NCI-H2029 (cell line): ENCODE results near the gene ZMYM5.
"Not testable (repeated sequence)": the region's sequence is repeated elsewhere in the genome, so short reads cannot be mapped to it uniquely, and the experiment has no call there.

ENCODE experiments used
- DNase-seq: peaks from one replicate; lab custom pipeline; 2025; lab: John Stamatoyannopoulos, UW

ZMYM5 gene

DNA sequence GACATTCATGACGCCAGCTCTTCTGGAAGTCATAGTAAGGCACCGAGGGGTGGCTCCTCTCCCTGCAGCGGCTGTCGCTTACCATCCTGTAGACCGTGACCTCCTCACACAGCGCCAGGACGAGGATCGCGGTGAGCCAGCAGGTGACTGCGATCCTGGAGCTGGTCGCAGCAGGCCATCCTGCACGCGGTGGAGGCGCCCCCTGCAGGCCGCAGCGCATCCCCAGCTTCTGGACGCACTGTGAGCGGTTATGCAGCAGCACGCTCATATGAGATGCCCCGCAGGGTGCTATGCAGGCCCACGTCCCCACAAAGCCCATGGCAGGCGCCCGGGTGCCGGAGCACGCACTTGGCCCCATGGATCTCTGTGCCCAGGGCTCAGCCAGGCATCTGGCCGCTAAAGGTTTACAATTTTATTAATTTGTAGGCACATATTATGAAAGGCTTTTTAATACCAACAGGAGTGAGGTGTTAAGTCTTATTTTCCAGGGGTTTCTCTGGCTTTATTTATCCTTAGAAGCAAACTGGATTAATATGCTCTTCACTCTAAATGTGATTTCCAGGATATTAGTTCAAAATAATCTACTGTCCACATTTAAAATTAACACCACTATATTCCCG lies 45.1 kb downstream of the ZMYM5 start:
- no peak for DNase-seq

DNA sequence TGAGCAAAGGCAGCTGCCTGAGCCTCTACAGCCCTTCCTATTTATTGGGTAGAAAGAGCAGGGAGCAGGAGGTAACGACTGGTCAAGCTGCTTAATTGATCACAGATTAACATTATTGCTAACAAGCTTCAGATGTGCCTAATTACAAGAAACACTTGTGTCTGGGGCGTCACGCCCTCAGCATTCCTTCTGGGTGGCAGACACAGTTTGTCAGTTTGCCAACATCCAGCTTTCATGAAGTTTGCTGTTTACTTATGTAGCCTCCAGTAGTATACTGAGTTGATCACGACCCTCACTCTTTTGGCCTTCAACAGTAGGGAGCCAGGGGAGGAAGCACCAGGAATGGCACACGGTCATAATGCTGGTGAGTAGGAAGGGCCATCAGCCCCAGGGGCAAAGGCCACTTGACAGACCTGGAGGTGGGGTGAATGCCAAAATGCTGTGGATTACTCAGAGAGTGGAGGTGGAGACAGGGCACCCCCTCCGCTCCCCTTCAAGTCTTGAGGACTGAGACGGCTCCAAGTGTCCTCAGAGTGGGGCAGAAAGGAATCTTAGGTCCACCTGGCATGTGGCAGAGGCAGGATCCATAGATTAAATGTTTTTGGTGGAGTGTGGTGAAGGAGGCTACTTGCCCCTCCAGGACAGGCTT lies 45.8 kb downstream of the ZMYM5 start:
- DNase-seq = no peak

DNA sequence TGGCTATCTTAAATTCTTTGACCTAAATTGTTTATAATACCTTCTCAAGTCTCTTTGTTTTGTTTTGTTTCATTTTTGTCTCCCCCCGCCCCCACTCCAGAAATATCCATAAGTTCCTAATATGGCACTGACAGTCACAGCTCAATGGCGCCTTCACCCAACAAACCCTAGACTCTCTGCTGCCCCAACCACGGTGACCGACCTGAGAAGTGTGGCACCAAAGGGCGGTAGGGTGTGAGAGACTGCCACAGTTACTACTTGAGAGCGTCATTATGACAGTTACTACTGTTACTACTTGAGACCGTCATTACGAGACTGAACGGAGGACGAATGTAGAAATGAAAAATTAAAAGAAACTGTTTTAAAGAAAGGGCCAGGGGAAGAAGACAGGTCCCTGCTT lies 46.3 kb downstream of the ZMYM5 start:
- no peak for DNase-seq

DNA sequence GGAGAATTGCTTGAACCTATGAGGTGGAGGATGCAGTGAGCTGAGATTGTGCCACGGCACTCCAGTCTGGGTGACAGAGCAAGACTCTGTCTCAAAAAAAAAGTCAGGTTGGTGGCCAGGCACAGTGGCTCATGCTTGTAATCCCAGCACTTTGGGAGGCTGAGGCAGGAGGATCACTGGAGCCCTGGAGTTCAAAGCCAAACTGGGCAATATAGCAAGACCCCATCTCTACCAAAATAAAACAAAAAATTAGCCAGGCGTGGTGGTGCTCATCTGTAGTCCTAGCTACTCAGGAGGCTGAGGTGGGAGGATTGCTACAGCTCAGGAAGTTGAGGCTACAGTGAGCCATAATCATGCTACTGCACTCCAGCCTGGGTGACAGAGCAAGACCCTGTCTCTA lies 47.6 kb downstream of the ZMYM5 start:
- not testable (repeated sequence) for DNase-seq

DNA sequence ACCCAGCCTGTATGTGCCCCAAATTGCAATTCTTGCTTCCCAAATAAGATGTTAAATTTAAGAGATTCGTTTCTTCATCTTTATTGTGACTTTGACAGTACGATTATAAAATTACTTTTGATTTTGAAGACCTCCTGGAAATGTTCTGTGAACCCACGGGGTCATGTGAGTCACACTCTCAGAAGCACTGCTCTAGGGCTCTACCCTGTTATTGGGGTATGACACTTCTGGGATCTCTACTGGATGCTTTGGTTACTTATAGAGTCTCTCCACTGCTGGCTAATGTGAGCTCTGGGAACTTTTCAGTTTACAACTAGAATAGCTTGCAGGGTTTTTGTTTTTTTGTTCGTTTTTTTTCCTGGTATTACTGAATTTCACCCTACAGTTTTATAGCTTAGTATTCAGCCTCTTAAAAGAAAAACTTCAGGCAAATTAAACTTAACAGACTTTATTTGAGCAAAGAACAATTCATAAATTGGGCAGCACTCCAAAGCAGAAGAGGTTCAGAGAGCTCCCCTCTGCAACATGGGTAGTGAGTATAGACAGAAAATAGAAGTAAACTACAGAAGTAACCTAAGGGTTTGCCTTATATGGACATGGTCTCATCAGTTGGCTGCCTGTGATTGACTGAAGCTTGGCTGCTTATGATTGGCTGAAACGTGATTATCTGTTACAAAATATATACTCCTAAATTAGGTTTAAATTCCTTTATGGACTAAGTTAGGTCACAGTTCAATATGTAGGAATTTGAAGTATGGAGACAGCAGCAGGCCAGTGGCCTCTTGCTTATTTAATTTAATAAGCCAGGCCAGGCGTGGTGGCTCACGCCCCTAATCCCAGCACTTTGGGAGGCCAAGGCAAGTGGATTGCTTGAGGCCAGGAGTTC lies 52.2 kb downstream of the ZMYM5 start:
- no peak for DNase-seq

DNA sequence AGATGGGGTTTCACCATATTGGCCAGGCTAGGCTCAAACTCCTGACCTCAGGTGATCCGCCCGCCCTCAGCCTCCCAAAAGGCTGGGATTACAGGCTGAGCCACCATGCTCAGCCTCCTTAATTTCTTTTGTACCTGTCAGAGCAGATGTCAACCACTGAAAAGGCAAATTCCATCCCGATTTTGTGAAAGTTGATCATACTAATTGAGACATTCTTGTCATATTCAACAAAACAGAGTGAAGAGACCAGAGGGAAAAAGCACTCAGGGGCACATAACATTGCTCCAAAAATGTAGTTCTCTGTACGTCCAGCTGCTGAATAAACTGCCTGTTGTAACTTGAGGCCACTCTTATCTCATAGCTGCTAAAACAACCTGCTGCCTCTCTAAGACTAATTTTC lies 53.3 kb downstream of the ZMYM5 start:
- DNase-seq = no peak

DNA sequence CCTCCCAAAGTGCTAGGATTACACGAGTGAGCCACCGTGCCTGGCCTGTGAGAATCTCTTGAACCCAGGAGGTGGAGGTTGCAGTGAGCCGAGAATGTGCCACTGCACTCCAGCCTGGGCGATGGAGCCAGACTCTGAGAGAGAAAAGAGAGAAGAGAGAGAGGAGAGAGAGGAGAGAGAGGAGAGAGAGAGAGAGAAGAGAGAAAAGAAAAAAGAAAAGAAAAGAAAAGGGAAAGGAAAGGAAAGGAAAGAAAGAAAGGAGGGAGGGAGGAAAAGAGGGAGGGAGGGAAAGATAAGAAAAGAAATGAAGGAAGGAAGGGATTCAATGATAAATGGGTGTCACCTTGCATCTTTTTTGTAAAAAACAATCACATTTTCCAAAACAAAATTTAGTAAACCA lies 57.7 kb downstream of the ZMYM5 start:
- DNase-seq = no peak

DNA sequence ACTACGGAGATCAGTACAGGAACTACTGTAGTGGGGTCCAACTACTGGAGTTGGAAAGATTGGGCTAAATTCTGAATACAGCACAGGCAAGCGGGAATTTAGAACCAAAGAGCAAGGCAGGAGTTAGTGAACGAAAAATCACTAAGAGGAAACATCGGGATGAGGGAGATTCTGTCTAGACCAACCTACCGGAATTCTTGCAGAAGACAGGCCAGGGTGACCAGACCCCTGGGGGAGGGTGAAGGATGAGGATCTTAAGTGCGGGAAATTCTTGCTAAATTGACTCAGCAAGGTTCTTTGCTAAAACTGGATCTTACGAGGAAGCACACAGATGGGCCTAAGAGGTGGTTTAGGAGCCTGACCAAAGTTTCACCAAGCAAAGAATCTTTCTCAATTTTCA lies 67.5 kb downstream of the ZMYM5 start:
- no peak for DNase-seq

DNA sequence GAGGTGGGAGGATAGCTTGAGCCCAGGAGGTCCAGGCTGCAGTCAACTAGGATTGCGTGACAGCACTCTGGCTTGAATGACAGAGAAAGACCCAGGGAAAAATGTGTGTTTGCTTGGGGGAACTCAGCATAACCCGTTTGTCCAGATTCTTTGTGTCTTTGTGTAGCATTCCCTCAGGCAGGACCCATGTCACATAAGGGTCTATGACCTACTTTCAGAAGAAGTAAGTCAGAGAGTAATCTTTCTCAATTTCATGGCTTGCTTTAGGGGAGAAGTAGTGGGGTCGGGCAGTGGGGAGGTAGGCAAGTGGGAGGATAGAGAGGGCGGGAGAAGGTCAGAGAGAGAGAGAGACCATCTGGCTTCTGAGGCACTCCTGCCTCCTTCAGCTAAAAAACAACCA lies 68.8 kb downstream of the ZMYM5 start:
- no peak for DNase-seq

DNA sequence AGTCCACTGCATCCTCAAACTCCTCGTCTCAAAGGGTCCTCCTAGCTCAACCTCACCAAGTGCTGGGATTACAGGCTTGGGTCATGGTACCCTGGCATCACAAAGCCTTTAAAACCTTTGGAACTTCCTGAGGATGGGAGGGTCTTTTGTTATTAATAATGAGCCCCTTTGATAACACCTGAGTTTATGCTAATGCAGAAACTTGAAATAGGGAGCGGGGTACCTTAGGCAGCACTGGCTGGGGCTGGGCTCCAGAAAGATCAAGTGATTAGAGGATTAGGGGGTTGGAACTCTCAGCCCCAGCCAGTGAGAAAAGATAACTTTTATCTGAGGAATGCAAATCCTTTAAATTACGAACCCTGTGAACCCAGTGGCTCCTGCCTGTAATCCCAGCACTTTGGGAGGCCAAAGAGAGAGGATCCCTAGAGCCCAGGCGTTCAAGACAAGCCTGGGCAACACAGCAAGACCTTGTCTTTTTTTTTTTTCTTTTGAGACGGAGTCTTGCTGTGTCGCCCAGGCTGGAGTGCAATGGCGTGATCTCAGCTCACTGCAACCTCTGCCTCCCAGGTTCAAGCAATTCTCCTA lies 71.4 kb downstream of the ZMYM5 start:
- no peak for DNase-seq

DNA sequence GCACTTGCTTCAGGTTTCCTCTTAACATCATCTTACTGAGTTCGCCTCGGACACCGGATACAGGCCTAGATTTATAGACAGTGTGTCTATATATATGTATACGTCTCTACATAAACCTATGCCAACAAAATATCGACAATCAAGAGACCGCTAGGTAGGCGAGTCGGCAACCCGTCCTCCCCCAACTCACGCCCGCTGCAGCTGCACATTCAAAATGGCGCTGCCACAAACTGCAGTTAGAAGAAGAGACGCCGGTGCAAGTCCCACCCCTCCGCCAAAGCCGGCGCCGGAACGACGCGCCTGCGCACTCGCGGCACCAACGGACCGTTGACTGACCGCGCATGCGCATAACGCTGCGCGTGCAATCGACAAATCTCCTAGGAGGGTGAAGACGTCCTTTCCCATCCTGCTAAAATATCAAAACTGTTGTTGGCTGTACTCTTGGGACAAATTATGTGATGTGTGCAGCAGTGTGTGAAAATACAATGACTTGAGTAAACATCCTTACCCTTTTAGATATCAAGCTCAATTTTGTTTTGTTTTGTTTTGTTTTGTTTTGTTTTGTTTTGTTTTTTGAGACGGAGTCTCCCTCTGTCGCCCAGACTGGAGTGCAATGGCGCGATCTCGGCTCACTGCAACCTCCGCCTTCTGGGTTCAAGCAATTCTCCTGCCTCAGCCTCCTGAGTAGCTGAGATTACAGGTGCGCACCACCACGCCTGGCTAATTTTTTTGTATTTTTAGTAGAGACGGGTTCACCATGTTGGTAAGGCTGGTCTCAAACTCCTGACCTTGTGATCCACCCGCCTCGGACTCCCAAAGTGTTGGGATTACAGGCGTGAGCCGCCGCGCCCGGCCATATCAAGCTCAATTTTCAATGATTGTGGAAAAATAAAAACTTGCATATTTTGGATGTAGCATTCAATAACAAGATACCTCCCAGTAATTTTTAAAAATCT lies 80.4 kb downstream of the ZMYM5 start, which contains the start of gene PSPC1:
PSPC1 (minus strand) TSS at position 219 of the 956 bp plus-strand sequence; CDS start at position 31, 188 bp downstream.
- peak; percentile 71 for DNase-seq

DNA sequence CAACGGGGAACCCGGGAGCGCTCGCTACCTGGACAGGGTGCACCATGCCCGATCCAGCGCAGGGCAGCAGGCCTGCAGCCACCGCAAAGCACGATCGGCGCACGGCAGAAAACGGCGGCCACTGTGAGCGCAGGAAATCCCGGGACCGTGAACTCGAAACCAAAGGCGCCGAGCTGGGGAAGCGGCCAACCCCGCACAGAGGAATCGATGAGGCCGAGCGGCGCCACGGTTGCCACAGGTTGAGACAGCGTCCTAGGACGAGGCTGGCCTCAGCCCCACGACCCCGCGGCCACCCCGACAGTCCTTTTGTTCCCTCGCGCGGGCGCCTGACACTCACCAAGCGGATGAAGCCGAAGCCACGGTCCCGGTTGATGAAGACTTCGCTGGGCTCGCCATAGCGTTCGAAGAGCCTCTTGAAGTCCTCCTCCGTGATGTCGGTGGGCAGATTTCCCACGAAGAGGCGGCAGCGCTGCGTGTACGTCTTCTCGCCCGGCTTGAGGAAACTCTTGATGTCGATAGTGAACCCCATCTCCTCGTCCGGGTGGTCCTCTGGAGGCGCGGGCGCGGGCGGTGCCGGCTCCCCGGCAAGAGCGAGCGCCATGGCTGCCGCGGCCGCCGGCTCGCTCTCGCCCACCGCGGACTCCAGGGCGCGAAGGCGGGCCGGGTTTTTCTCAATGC lies 81.3 kb downstream of the ZMYM5 start:
- DNase-seq = no peak

DNA sequence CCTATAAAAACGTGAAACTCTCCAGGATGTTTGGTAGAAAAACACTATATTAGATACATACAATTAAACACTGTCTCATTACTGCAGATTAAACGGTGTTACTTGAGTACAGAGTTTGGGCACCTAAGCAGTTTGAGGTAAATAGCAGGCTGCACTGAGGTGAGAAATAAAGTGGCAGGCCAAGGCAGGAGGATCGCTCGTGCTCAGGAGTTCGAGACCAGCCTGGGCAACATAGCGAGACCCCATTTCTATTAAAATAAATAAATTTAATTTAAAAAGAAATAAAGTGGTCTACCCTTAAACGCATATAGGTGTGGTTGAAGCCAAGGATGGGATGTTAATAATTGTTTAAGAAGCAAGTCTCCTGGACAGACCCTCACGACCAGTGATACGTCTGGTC lies 81.9 kb downstream of the ZMYM5 start:
- no peak for DNase-seq

DNA sequence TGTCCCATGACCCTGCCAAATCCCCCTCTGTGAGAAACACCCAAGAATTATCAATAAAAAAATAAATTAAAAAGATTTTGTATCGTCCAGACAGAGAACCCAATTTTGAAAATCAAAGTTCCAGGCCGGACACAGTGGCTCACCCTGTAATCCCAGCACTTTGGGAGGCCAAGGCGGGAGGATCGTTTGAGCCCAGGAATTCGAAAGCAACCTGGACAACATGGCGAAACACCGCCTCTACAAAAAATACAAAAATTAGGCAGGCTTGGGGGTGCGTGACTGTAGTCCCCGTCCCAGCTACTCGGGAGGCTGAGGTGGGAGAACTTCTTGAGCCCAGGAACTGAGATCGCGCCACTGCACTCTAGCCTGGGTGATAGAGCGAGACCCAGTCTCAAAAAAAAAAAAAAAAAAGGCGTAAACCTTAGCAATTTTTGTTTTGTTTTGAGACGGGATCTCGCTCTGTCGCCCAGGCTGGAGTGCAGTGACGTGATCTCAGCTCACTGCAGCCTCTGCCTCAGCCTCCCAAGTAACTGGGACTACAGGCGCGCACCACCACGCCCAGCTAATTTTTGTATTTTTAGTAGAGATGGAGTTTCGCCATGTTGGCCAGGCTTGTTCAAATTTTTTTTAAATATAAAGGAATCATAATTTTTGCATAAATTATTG lies 82.6 kb downstream of the ZMYM5 start:
- DNase-seq = not testable (repeated sequence)
